GM12892 (cell line): ENCODE data around the gene DAAM1.

Source experiments
- POLR2A ChIP-seq: IDR thresholded peaks from 2 replicates; pipeline ENCODE4 v1.6.1; 2011; ENCODE audit warnings: low read depth, low read length, control low read depth
- POLR2AphosphoS5 ChIP-seq: IDR thresholded peaks from 2 replicates; pipeline ENCODE4 v1.6.1; 2011; ENCODE audit warnings: low read depth, low read length, control low read depth

DNA sequence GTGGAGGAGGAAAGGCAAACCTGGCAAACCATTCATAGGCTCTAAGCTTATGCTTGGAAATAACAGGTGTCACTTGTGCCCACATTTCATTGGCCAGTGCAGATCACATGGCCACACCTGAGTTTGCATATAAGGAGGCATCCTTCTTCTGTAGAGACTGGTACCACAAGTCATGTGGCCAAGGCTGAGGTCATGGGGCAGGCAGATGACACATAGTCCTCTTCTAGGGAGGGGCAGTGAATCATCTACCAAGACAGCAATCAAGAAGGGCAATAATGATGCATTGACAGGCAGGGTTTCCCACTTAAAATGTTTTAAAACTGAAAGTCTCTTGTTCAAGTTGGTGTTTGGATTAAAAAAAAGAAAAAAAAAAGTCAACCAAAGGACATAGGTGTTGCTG lies 77.3 kb downstream of the DAAM1 start:
- no peak for TF ChIP-seq POLR2A
- TF ChIP-seq POLR2AphosphoS5 = no peak
